Gastroesophageal sphincter (tissue), 3 donors: ENCODE data around the gene GOLGA3.

Experiments
- CTCF ChIP-seq, 4 experiments: fragments of 200-600 bp in 2 of 4; fragments of 450-650 bp in 2 of 4; sonication (generic) in 1 of 4; IDR thresholded peaks; one replicate each; pipeline ENCODE4 v1.5.1; 2017 to 2019; ENCODE audit warnings: antibody characterized with exemption in 4 of 4, mild to moderate bottlenecking in 2 of 4, moderate library complexity in 2 of 4
- POLR2AphosphoS5 ChIP-seq: sonication (generic); formaldehyde crosslinking; IDR thresholded peaks from one replicate; pipeline ENCODE4 v1.6.1; 2017; ENCODE audit warnings: antibody characterized with exemption

- TF ChIP-seq CTCF (IDR thresholded peaks at IDR 0.05) (no peak), POLR2AphosphoS5 (no peak)
Observed at GRCh38 chr12:132787877-132788276, 40.8 kb downstream of the GOLGA3 start.
